Activated CD8-positive, alpha-beta T cell treated with anti-CD3 and anti-CD28 coated beads, Interleukin-2, amount 10 ng/mL, durations not matched to agents 7 days and 5 days (primary cell): ENCODE results near the gene MRGPRE. TPM values are rescaled to one million over a fixed set of nuclear protein-coding genes. Genes with fewer than 3 reads are reported as not detected.

ENCODE experiments used
- ATAC-seq: fragments of 150-1000 bp; cut with Tn5 transposase; one replicate; pipeline ENCODE4 v1.10.0; 2021; ENCODE audit warnings: moderate library complexity
- CTCF ChIA-PET: fragments of 350-600 bp; sonication (Branson Sonifier 250); formaldehyde crosslinking; loops from one replicate; lab custom pipeline; 2021; ENCODE audit warnings: antibody characterized with exemption; lab: Charles Lee
- POLR2A ChIA-PET: fragments of 350-600 bp; sonication (Branson Sonifier 250); formaldehyde crosslinking; loops from one replicate; lab custom pipeline; 2021; ENCODE audit warnings: antibody characterized with exemption; lab: Charles Lee
- DNase-seq: peaks from one replicate; pipeline ENCODE4 v3.0.0-alpha.2; 2020
- H3K27ac Mint-ChIP-seq: one replicate; pipeline ENCODE4 v1.8.0; 2021; ENCODE audit warnings: mild to moderate bottlenecking, mixed read lengths
- H3K27me3 Mint-ChIP-seq: one replicate; pipeline ENCODE4 v1.8.0; 2021; ENCODE audit warnings: low read depth, mixed read lengths
- H3K36me3 Mint-ChIP-seq: one replicate; pipeline ENCODE4 v1.8.0; 2021; ENCODE audit warnings: low read depth, mixed read lengths
- H3K4me1 Mint-ChIP-seq: one replicate; pipeline ENCODE4 v1.8.0; 2021; ENCODE audit warnings: low read depth, mixed read lengths
- H3K4me3 Mint-ChIP-seq: one replicate; pipeline ENCODE4 v1.8.0; 2021; ENCODE audit warnings: mild to moderate bottlenecking, mixed read lengths
- H3K9me3 Mint-ChIP-seq: one replicate; pipeline ENCODE4 v1.8.0; 2022; ENCODE audit warnings: mixed read lengths; ENCODE audit not compliant: insufficient read depth
- total RNA-seq, 2 experiments: library from RNA; stranded (reverse); gene quantifications; one replicate each; pipeline ENCODE4 v1.2.3, GENCODE V29; 2021

Gene MRGPRE
- total RNA-seq, 2 experiments from 2014 or later = not detected

GRCh38 chr11:3225159-3225758 lies 7.0 kb downstream of the MRGPRE start:
- H3K27me3 Mint-ChIP-seq = peaks cover 7% of the 10 kb centered on the region
- CTCF ChIA-PET = no interaction called here
- H3K4me1 Mint-ChIP-seq = peaks cover 8% of the 10 kb centered on the region
- DNase-seq (peak; percentile 12), ATAC-seq (no peak)
- no peak overlapping the region for H3K4me3 Mint-ChIP-seq
- no peaks in the 10 kb centered on the region for H3K9me3 Mint-ChIP-seq
- POLR2A ChIA-PET = no interaction called here
- no peaks in the 10 kb centered on the region for H3K36me3 Mint-ChIP-seq
- no peak overlapping the region for H3K27ac Mint-ChIP-seq

GRCh38 chr11:3224401-3225057 lies 7.7 kb downstream of the MRGPRE start:
- Mint-ChIP-seq H3K4me3 (no peak overlapping the region), H3K4me1 (peaks cover 8% of the 10 kb centered on the region), H3K36me3 (no peaks in the 10 kb centered on the region), H3K27ac (no peak overlapping the region), H3K9me3 (no peaks in the 10 kb centered on the region), H3K27me3 (peaks cover 7% of the 10 kb centered on the region)
- ChIA-PET POLR2A (no interaction called here), CTCF (no interaction called here)
- DNase-seq (peak; percentile 12), ATAC-seq (no peak)

GRCh38 chr11:3223932-3224381 lies 8.3 kb downstream of the MRGPRE start:
- POLR2A ChIA-PET = no interaction called here
- Mint-ChIP-seq H3K27me3 (peaks cover 7% of the 10 kb centered on the region), H3K9me3 (no peaks in the 10 kb centered on the region), H3K4me1 (peaks cover 8% of the 10 kb centered on the region), H3K27ac (no peak overlapping the region), H3K4me3 (no peak overlapping the region), H3K36me3 (no peaks in the 10 kb centered on the region)
- CTCF ChIA-PET = interaction anchor here (0.6 to 1.2 kb wide), 2 partner anchors 132 to 253 kb away, joined by 3 read pairs; no protein-coding TSS in a partner anchor
- DNase-seq (peak; percentile 11), ATAC-seq (no peak)

GRCh38 chr11:3222941-3223915 lies 9.0 kb downstream of the MRGPRE start:
- H3K27me3 Mint-ChIP-seq = peaks cover 7% of the 10 kb centered on the region
- ChIA-PET CTCF (interaction anchor here (0.6 to 1.2 kb wide), 2 partner anchors 131 to 254 kb away, joined by 3 read pairs; no protein-coding TSS in a partner anchor), POLR2A (no interaction called here)
- H3K36me3 Mint-ChIP-seq = no peaks in the 10 kb centered on the region
- ATAC-seq = peak; percentile 28
- H3K4me1 Mint-ChIP-seq = peaks cover 8% of the 10 kb centered on the region
- no peaks in the 10 kb centered on the region for H3K9me3 Mint-ChIP-seq
- H3K27ac Mint-ChIP-seq = no peak overlapping the region
- H3K4me3 Mint-ChIP-seq = no peak overlapping the region
- peak; percentile 36 for DNase-seq

GRCh38 chr11:3222003-3222855 lies 10.0 kb downstream of the MRGPRE start:
- POLR2A ChIA-PET = interaction anchor here (1.2 kb wide), 1 partner anchor 12 kb away, joined by 3 read pairs; no protein-coding TSS in a partner anchor

GRCh38 chr11:3221408-3222002 lies 10.7 kb downstream of the MRGPRE start:
- ChIA-PET CTCF (no interaction called here), POLR2A (interaction anchor here (1.2 kb wide), 1 partner anchor 11 kb away, joined by 3 read pairs; no protein-coding TSS in a partner anchor)
- H3K4me3 Mint-ChIP-seq = no peak overlapping the region
- ATAC-seq = no peak
- no peaks in the 10 kb centered on the region for H3K36me3 Mint-ChIP-seq
- peaks cover 13% of the 10 kb centered on the region for H3K4me1 Mint-ChIP-seq
- H3K9me3 Mint-ChIP-seq = no peaks in the 10 kb centered on the region
- H3K27me3 Mint-ChIP-seq = peaks cover 11% of the 10 kb centered on the region
- no peak for DNase-seq
- no peak overlapping the region for H3K27ac Mint-ChIP-seq

More at GRCh38 chr11:3222003-3222855, 10.0 kb downstream of the MRGPRE start:
- Mint-ChIP-seq H3K27ac (no peak overlapping the region), H3K27me3 (peaks cover 7% of the 10 kb centered on the region), H3K4me1 (peaks cover 8% of the 10 kb centered on the region), H3K36me3 (no peaks in the 10 kb centered on the region), H3K4me3 (no peak overlapping the region), H3K9me3 (no peaks in the 10 kb centered on the region)
- ATAC-seq (no peak), DNase-seq (peak; percentile 12)
- CTCF ChIA-PET = interaction anchor here (1.2 kb wide), 1 partner anchor 130 kb away, joined by 3 read pairs; no protein-coding TSS in a partner anchor

- ChIA-PET POLR2A (interaction anchor here (1.2 kb wide), 1 partner anchor 11 kb away, joined by 3 read pairs; no protein-coding TSS in a partner anchor), CTCF (no interaction called here)
- Mint-ChIP-seq H3K4me1 (peaks cover 13% of the 10 kb centered on the region), H3K27me3 (peaks cover 15% of the 10 kb centered on the region), H3K36me3 (no peaks in the 10 kb centered on the region), H3K27ac (no peak overlapping the region), H3K4me3 (no peak overlapping the region), H3K9me3 (no peaks in the 10 kb centered on the region)
- ATAC-seq (no peak), DNase-seq (no peak)
Observed at GRCh38 chr11:3220521-3221407, 11.5 kb downstream of the MRGPRE start.

GRCh38 chr11:3220101-3220500 lies 12.1 kb downstream of the MRGPRE start:
- no peak overlapping the region for H3K27ac Mint-ChIP-seq
- POLR2A ChIA-PET = no interaction called here
- ATAC-seq = no peak
- H3K36me3 Mint-ChIP-seq = no peaks in the 10 kb centered on the region
- CTCF ChIA-PET = no interaction called here
- no peak for DNase-seq
- H3K27me3 Mint-ChIP-seq = peaks cover 15% of the 10 kb centered on the region
- no peaks in the 10 kb centered on the region for H3K9me3 Mint-ChIP-seq
- no peak overlapping the region for H3K4me3 Mint-ChIP-seq
- H3K4me1 Mint-ChIP-seq = peaks cover 13% of the 10 kb centered on the region

GRCh38 chr11:3219281-3219892 lies 12.8 kb downstream of the MRGPRE start:
- POLR2A ChIA-PET = no interaction called here
- CTCF ChIA-PET = no interaction called here
- Mint-ChIP-seq H3K9me3 (no peaks in the 10 kb centered on the region), H3K27me3 (peaks cover 15% of the 10 kb centered on the region), H3K4me1 (peaks cover 13% of the 10 kb centered on the region), H3K27ac (no peak overlapping the region), H3K4me3 (no peak overlapping the region), H3K36me3 (no peaks in the 10 kb centered on the region)
- ATAC-seq (no peak), DNase-seq (no peak)
